Activated naive CD4-positive, alpha-beta T cell treated with anti-CD3 and anti-CD28 coated beads for 36 hours (primary cell): ENCODE measurements around the gene MED12L. TPM values are rescaled to one million over a fixed set of nuclear protein-coding genes. Genes with fewer than 3 reads are reported as not detected.
A peak's percentile ranks its signal among the peaks of the same experiment; 100 is the strongest.
"Not testable (repeated sequence)": the region's sequence is repeated elsewhere in the genome, so short reads cannot be mapped to it uniquely, and the experiment has no call there.

Source experiments
- CTCF ChIA-PET: fragments of 350-600 bp; sonication (Branson Sonifier 250); formaldehyde crosslinking; loops from one replicate; lab custom pipeline; 2021; ENCODE audit warnings: antibody characterized with exemption; lab: Charles Lee
- DNase-seq: peaks from one replicate; pipeline ENCODE4 v3.0.0-alpha.2; 2020
- H3K27ac Mint-ChIP-seq: one replicate; pipeline ENCODE4 v1.8.0; 2021; ENCODE audit warnings: mild to moderate bottlenecking, mixed read lengths
- H3K27me3 Mint-ChIP-seq: one replicate; pipeline ENCODE4 v1.8.0; 2021; ENCODE audit warnings: low read depth, mixed read lengths
- H3K36me3 Mint-ChIP-seq: one replicate; pipeline ENCODE4 v1.8.0; 2021; ENCODE audit warnings: low read depth, mixed read lengths
- H3K4me1 Mint-ChIP-seq: one replicate; pipeline ENCODE4 v1.8.0; 2021; ENCODE audit warnings: low read depth, mixed read lengths
- H3K4me3 Mint-ChIP-seq: one replicate; pipeline ENCODE4 v1.8.0; 2021; ENCODE audit warnings: mild to moderate bottlenecking, moderate library complexity, mixed read lengths
- H3K9me3 Mint-ChIP-seq: one replicate; pipeline ENCODE4 v1.8.0; 2021; ENCODE audit warnings: mixed read lengths
- intact Hi-C: fragments of 100-400 bp; cut with micrococcal nuclease; formaldehyde crosslinking; loops from one replicate; pipeline ENCODE4 v1.15.1; 2023
- total RNA-seq, 2 experiments: library from RNA; stranded (reverse); gene quantifications; one replicate each; pipeline ENCODE4 v1.2.3, GENCODE V29; 2021

The MED12L gene
- total RNA-seq, 2 experiments from 2014 or later = 1.4 to 2.0 TPM

DNA sequence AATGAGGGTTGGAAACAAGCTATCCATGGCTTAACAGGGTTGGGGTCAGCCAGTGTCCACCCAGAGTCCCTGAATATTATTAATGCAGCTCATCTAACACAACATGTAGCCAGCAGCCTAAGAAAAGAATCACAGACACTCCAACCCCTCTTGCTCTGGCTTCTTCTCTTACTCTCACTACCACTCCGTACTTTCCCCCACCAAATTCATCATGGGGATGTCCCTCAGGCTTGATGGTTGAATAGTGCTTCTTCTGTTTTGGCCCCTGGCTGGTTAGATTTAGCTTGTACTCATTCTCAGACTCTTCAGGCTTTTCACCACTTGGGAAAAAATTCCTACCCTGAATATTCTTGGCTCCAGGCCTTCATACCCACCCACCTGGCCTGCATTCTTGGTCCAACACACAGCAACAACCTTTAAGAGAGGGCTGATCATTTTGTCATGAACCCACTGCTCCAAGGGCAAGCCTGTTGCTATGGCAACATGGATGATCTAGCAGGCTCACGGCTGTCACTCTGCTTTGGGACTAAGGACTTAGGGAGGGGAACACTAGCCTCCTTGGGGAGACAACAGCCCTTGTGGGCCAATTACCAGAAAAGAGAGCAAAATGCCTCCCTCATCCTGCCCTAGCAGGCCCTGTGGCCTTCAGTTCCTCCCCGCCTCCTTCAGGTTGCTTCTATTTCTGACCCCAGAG, 9.4 kb upstream of the MED12L start:
- no peaks in the 10 kb centered on the region for H3K9me3 Mint-ChIP-seq
- no peak overlapping the region for H3K27ac Mint-ChIP-seq
- CTCF ChIA-PET = interaction anchor here (0.7 kb wide), 1 partner anchor 11 kb away, joined by 3 read pairs; no protein-coding TSS in a partner anchor
- H3K4me3 Mint-ChIP-seq = no peak overlapping the region
- H3K36me3 Mint-ChIP-seq = no peaks in the 10 kb centered on the region
- H3K27me3 Mint-ChIP-seq = no peaks in the 10 kb centered on the region
- intact Hi-C loops = no loop called here
- H3K4me1 Mint-ChIP-seq = no peaks in the 10 kb centered on the region
- peak; percentile 9 for DNase-seq

DNA sequence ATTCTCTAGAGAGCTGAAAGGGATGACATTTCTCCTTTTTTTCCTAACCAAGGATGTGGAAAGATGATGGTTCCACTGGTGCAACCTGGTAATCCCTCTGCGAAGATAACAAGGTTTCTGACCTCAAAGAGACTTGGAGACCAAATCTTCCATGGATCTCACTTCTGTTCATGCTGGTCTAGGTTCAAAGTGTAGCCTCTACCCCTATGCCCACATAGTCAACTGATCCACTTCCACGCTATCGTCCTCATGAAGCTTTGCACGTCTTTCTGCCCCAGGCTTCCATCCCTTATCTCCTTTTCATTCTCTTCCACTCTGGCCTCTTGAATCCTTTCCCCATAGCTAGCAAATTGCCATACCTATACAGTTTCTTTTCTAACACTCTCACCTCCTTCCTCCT, 8.8 kb upstream of the MED12L start:
- intact Hi-C loops = no loop called here
- H3K4me3 Mint-ChIP-seq = no peak overlapping the region
- CTCF ChIA-PET = interaction anchor here (0.6 to 1.2 kb wide), 3 partner anchors 10 to 74 kb away, joined by 4 to 10 read pairs (median 6); partner anchors contain the start of gene MED12L
- no peaks in the 10 kb centered on the region for H3K36me3 Mint-ChIP-seq
- no peaks in the 10 kb centered on the region for H3K4me1 Mint-ChIP-seq
- DNase-seq = no peak
- H3K9me3 Mint-ChIP-seq = no peaks in the 10 kb centered on the region
- H3K27ac Mint-ChIP-seq = no peak overlapping the region
- H3K27me3 Mint-ChIP-seq = no peaks in the 10 kb centered on the region

DNA sequence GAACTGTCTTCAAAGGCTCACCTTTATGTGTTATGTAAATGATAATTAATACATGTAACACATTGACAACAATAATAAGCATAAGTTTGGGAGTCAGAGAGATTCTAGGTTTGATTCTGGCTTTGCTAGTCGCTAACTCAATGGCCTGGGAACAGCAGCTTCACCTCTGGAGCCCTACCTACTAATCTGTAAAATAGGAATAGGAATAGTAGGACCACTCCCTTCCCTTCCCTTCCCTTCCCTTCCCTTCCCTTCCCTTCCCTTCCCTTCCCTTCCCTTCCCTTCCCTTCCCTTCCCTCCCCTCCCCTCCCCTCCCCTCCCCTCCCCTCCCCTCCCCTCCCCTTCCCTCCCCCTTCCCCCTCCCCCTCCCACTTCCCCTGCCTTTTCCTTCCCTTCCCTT, 4.4 kb upstream of the MED12L start:
- H3K4me1 Mint-ChIP-seq, H3K36me3 Mint-ChIP-seq, CTCF ChIA-PET, DNase-seq, H3K4me3 Mint-ChIP-seq, H3K27ac Mint-ChIP-seq, H3K9me3 Mint-ChIP-seq: not testable (repeated sequence)
- H3K27me3 Mint-ChIP-seq = peaks cover 23% of the 10 kb centered on the region
- intact Hi-C loops = loop anchor here (10.0 kb wide), 1 partner anchor 144 kb away; no protein-coding TSS in a partner anchor

DNA sequence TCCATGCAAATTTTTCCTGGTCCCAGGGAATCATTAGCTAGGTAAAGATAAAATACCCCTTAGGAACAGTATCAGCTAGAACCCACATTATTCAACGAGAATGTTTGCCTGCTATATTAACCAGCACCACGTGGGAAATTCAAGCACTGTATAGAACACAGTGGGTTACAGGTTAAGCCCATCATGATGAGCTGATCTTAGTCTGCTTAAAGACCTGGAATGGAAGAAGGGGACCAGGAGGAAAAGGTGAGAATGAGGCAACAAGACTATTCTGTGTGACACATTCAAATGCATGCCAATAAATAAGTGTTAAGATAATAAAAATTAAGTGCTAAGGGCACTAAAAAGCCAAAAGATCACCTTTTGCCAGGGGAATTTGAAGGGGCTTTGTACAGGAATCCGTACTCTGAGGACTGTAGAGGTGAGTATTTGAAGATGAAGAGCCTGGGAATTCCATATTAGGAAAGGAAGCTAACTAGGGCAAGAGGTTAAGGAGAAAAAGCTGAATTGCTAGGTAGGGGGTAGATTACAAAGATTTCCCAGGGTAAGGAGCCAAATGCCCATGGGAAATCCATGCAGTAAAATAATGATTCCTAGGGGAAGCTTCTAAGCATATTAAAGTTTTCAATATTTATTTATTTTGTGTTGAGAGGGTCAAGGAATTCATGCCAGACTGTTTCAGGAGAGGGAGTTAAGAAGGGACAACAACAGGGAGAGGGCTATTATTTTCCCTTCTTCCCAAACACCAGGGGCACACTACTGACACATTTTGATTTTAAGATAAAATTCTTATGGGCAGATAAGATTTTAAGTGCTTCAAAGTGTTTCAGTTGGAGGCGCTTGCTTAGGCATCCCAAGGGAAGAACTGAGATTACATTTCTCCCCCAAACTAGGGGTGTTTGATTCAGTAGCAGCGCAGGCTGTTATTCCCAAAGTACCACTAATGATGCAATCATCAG, 2.3 kb upstream of the MED12L start:
- intact Hi-C loops = loop anchor here (10.0 kb wide), 1 partner anchor 142 kb away; no protein-coding TSS in a partner anchor
- H3K27me3 Mint-ChIP-seq = peaks cover 38% of the 10 kb centered on the region
- peaks cover 3% of the 10 kb centered on the region for H3K36me3 Mint-ChIP-seq
- H3K4me3 Mint-ChIP-seq = no peak overlapping the region
- no peaks in the 10 kb centered on the region for H3K9me3 Mint-ChIP-seq
- CTCF ChIA-PET = interaction anchor here (0.5 to 1.8 kb wide), 7 partner anchors 9 to 379 kb away, joined by 3 to 5 read pairs (median 3); partner anchors contain the start of gene ERICH6
- H3K4me1 Mint-ChIP-seq = peaks cover 9% of the 10 kb centered on the region
- H3K27ac Mint-ChIP-seq = no peak overlapping the region
- no peak for DNase-seq

DNA sequence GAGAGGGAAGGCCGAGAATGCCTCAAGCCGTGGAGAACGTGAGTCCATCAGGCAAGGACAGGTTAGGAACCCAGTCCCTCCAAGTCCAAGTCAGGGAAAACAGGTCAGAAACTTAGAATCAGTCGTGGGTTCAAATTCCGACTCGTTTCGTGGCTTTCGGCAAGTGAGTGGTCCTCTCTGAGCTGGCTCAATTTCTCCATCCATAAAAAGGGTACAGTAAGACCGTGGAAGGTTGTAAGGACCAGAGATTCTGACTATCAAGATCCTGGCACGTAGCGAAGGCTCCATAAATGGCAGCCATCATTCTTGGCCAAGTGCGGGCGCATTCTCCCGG, 604 bp upstream of the MED12L start:
- H3K4me1 Mint-ChIP-seq = peaks cover 9% of the 10 kb centered on the region
- CTCF ChIA-PET = interaction anchor here (1.2 to 3.4 kb wide), 4 partner anchors 10 to 62 kb away, joined by 3 to 14 read pairs (median 4); no protein-coding TSS in a partner anchor
- H3K27ac Mint-ChIP-seq = no peak overlapping the region
- intact Hi-C loops = loop anchor here (1.0 to 10.0 kb wide), 5 partner anchors 140 to 483 kb away; partner anchors contain the start of genes ERICH6 and SELENOT
- peaks cover 39% of the 10 kb centered on the region for H3K27me3 Mint-ChIP-seq
- no peaks in the 10 kb centered on the region for H3K9me3 Mint-ChIP-seq
- H3K36me3 Mint-ChIP-seq = peaks cover 3% of the 10 kb centered on the region
- peak overlapping the region; percentile 66 for H3K4me3 Mint-ChIP-seq
- DNase-seq = no peak

DNA sequence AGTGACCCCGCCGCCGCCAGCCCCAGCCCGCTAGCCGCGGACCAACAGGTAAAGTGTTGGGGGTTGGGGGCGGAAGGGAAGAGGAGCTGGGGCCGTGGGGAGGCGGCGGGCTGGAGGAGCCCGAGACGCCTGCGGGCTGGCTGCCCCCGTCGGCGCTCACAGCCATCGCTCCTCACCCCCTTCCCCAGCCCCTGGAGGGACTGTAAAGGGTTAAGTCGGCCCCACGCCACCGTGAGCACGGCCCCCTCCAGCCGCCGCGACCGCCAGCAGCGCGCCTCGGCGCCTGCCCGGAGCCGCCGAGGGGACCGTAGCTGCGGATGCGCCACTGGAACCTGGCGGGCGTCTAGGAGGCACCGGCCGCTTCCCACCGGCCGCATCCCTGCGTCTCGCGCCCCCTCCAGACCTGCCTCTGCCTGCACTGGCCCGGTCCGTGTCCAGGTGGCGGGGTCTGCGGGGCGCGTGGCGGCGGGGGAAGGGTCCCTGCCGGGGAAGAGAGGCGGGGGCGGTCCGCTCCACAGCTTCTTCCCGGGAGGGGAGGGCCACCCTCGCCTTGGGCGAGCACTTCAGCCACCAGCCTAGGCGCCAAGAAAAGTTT, 522 bp downstream of the MED12L start:
- CTCF ChIA-PET = interaction anchor here (0.6 to 3.4 kb wide), 16 partner anchors 7 to 1473 kb away, joined by 3 to 14 read pairs (median 4); no protein-coding TSS in a partner anchor

DNA sequence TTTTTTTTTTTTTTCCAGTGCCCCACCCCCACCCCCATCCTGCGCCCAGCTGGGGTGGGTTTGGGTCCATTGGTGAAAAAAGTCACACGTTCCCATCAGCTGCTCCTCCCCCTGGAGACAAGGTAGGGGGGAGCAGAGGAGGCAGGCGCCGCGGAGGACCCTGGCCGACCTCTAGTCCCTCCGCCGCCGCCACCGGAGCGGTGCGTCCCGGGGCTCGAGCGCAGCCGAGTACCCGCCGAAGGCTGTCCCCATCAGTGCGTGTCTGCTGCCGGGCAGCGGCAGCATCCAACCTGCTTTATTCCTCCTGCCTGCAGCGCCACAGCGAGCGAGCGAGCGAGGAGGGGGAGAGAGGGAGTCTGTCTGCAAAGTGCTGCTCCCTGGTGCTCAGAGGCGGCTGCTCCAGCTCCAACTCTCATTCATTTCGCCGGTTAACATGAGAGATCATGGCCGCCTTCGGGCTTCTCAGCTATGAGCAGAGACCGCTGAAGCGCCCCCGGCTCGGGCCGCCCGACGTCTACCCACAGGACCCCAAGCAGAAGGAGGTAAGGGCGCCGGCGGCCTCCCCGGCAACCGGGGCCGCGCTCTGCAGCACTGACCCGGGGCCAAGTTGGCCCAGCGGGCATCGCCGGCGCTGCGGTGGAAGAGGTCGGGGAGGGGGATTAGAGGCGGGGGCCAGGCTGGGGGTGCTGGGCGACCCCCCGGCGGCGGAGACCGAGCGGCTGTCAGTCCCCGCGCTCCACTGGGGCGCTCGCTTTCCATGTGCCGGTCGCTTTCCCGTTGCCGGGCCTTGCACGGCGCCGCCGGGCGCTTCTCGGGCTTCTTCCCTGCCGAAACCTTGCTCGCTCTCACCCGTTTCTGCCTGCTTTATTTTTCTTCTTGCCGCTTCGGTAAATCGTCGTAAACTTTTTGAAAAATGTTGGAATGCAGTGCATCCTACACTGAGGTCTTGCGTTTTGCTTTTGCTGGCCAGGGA, 1.3 kb downstream of the MED12L start:
- Mint-ChIP-seq H3K36me3 (peaks cover 3% of the 10 kb centered on the region), H3K9me3 (no peaks in the 10 kb centered on the region), H3K27ac (no peak overlapping the region), H3K27me3 (peaks cover 46% of the 10 kb centered on the region), H3K4me3 (peak overlapping the region; percentile 82), H3K4me1 (peaks cover 9% of the 10 kb centered on the region)
- intact Hi-C loops = loop anchor here (1.0 to 10.0 kb wide), 14 partner anchors 19 to 678 kb away; partner anchors contain the start of genes EIF2A, ERICH6, SELENOT and SERP1
- CTCF ChIA-PET = interaction anchor here (0.7 to 3.4 kb wide), 13 partner anchors 8 to 162 kb away, joined by 3 to 14 read pairs (median 6); no protein-coding TSS in a partner anchor
- DNase-seq = peak; percentile 87

More for the DNA sequence above, 522 bp downstream of the MED12L start:
- Mint-ChIP-seq H3K27ac (no peak overlapping the region), H3K36me3 (peaks cover 3% of the 10 kb centered on the region), H3K4me3 (peak overlapping the region; percentile 82), H3K9me3 (no peaks in the 10 kb centered on the region), H3K4me1 (peaks cover 9% of the 10 kb centered on the region), H3K27me3 (peaks cover 44% of the 10 kb centered on the region)
- peak; percentile 12 for DNase-seq
- intact Hi-C loops = loop anchor here (1.0 to 10.0 kb wide), 15 partner anchors 19 to 678 kb away; partner anchors contain the start of genes EIF2A, ERICH6, SELENOT and SERP1

DNA sequence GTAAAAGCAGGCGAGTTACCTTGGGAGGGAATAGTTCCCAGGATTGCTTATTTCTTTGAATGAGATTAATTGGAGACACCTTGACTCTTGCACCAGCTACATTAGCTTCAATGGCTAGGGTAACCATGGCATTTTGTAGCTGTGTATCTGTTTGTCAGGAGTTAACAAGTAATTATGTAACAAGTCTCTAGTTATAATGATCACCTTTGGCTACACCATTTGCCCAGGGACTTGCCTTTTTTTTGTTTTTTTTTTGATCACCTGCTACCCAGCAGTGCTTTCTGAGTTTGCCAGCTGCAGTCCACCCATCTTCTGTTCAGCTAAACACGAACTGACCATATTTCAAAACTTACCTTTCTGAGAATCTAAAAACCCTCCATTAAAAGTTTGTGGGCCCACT, 2.2 kb downstream of the MED12L start:
- intact Hi-C loops = loop anchor here (2.0 to 10.0 kb wide), 6 partner anchors 47 to 485 kb away; partner anchors contain the start of genes ERICH6 and SELENOT
- no peak overlapping the region for H3K27ac Mint-ChIP-seq
- CTCF ChIA-PET = interaction anchor here (0.8 to 2.7 kb wide), 7 partner anchors 10 to 194 kb away, joined by 3 to 14 read pairs (median 8); no protein-coding TSS in a partner anchor
- H3K4me3 Mint-ChIP-seq = peak overlapping the region; percentile 66
- DNase-seq = no peak
- no peaks in the 10 kb centered on the region for H3K9me3 Mint-ChIP-seq
- peaks cover 9% of the 10 kb centered on the region for H3K4me1 Mint-ChIP-seq
- H3K27me3 Mint-ChIP-seq = peaks cover 44% of the 10 kb centered on the region
- H3K36me3 Mint-ChIP-seq = peaks cover 3% of the 10 kb centered on the region

DNA sequence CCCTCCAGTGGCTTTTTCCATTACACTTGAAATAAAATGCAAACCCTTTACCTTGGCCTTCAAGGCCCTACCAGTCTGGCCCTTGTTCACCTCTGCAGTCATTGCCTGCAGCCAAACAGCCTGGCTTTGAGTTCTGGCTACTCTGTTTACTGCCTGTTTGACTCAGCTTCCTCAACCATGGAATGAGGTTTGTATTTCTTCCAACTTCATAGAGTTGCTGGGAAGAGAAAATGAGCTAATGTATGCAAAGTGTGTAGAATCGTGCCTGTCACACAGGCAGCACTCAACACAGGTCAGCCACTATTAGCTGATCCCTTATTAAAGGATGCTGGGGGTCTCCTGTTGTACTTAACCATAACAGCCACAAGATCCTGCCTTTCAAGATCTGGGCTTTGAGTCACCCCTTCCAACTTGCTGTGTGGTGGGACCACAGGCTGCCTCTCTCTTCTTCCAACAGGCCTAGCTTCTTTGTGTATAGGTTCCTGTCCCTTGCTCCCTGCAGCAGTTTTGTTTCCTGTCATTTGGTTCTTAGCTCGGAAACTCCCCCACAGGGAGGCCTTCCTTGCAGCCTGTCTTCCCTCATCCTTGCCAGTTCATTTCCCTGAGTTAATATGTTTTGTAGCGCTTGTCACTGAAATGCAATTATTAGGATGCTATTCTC, 6.4 kb downstream of the MED12L start:
- intact Hi-C loops = no loop called here
- Mint-ChIP-seq H3K27me3 (peaks cover 26% of the 10 kb centered on the region), H3K4me1 (peaks cover 3% of the 10 kb centered on the region), H3K4me3 (no peak overlapping the region), H3K27ac (no peak overlapping the region), H3K9me3 (no peaks in the 10 kb centered on the region), H3K36me3 (peaks cover under 1% of the 10 kb centered on the region)
- CTCF ChIA-PET = interaction anchor here (0.8 to 1.2 kb wide), 2 partner anchors 9 to 25 kb away, joined by 3 to 4 read pairs; no protein-coding TSS in a partner anchor
- DNase-seq = no peak

DNA sequence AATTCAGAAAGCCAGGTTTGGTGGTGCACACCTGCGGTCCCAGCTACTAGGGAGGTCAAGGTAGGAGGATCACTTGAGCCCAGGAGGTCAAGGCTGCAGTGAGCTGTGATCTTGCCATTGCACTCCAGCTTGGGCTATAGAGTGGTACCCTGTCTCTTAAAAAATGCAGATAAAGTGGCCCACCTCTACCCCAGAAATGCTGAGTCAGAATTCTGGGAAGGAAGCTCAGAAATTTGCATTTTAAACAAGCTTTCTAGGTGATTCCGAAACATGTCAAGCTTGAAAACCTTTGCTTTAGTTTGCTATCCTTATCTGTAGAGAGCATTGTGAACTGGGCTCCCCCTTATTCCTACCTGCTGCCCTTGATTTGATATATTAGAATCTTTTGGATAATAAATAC, 7.7 kb downstream of the MED12L start:
- no peak for DNase-seq
- Mint-ChIP-seq H3K36me3 (no peaks in the 10 kb centered on the region), H3K4me3 (no peak overlapping the region), H3K27ac (no peak overlapping the region), H3K9me3 (no peaks in the 10 kb centered on the region), H3K4me1 (no peaks in the 10 kb centered on the region), H3K27me3 (peaks cover 16% of the 10 kb centered on the region)
- CTCF ChIA-PET = interaction anchor here (0.7 kb wide), 1 partner anchor 8 kb away, joined by 3 read pairs; the partner anchor contains the start of gene MED12L
- intact Hi-C loops = no loop called here
